Naive thymus-derived CD8-positive, alpha-beta T cell (primary cell): ENCODE data around the gene LINGO1. TPM values are rescaled to one million over a fixed set of nuclear protein-coding genes. Genes with fewer than 3 reads are reported as not detected.

Experiments used
- ATAC-seq, 2 donors: fragments of 150-1000 bp; cut with Tn5 transposase in 1 of 2; sonication (Bioruptor Pico), chemical (Tn5 transposase) in 1 of 2; 1 replicate in 1 of 2; 2 replicates in 1 of 2; pipeline ENCODE4 v1.10.0; 2021; ENCODE audit warnings: mild to moderate bottlenecking in 2 of 2, moderate library complexity in 2 of 2
- POLR2A ChIA-PET: fragments of 350-600 bp; sonication (Branson Sonifier 250); formaldehyde crosslinking; loops from one replicate; lab custom pipeline; 2021; ENCODE audit warnings: antibody characterized with exemption; lab: Charles Lee
- DNase-seq, 10 donors: peaks; one replicate each; pipeline versions ENCODE4 v3.0.0 to v3.0.0-alpha.2; 2020 to 2022
- H3K27ac Mint-ChIP-seq, 10 donors: one replicate each; pipeline ENCODE4 v1.8.0; 2020 to 2022; ENCODE audit warnings: mild to moderate bottlenecking in 10 of 10, mixed read lengths in 10 of 10, moderate library complexity in 4 of 10, inconsistent platforms in 1 of 10
- H3K27me3 Mint-ChIP-seq, 5 donors: one replicate each; pipeline ENCODE4 v1.8.0; 2021 to 2022; ENCODE audit warnings: mixed read lengths in 5 of 5
- H3K36me3 Mint-ChIP-seq, 3 donors: one replicate each; pipeline ENCODE4 v1.8.0; 2020 to 2022; ENCODE audit warnings: mixed read lengths in 3 of 3, mild to moderate bottlenecking in 2 of 3, inconsistent platforms in 1 of 3
- H3K4me1 Mint-ChIP-seq, 4 donors: one replicate each; pipeline ENCODE4 v1.8.0; 2021 to 2022; ENCODE audit warnings: mixed read lengths in 4 of 4
- H3K4me3 Mint-ChIP-seq, 10 donors: one replicate each; pipeline ENCODE4 v1.8.0; 2020 to 2022; ENCODE audit warnings: mild to moderate bottlenecking in 10 of 10, mixed read lengths in 10 of 10, moderate library complexity in 6 of 10, inconsistent platforms in 1 of 10
- H3K9me3 Mint-ChIP-seq, 9 donors: one replicate each; pipeline ENCODE4 v1.8.0; 2020 to 2022; ENCODE audit warnings: mixed read lengths in 9 of 9, mild to moderate bottlenecking in 3 of 9, inconsistent platforms in 1 of 9, moderate library complexity in 1 of 9
- polyA plus RNA-seq, 3 donors: library from polyadenylated mRNA; unstranded; fragments of 300-500 nt; fragmentation: Illumina TruSeq; gene quantifications; one replicate each; pipeline ENCODE4 v1.2.3, GENCODE V29; 2021
- total RNA-seq, 8 experiments: library from RNA in 2 of 8; stranded (reverse) in 2 of 8; gene quantifications; one replicate each; pipeline ENCODE4 v1.2.3 and lab custom pipeline; 2021 to 2026

Gene LINGO1
- total and polyA plus RNA-seq, 5 experiments from 2014 or later, result not detected

- peaks cover 0 to 3% (median 0%) of the 10 kb centered on the region in 5 donors for H3K27me3 Mint-ChIP-seq
- peaks cover 0 to 2% (median 0%) of the 10 kb centered on the region in 4 donors for H3K4me1 Mint-ChIP-seq
- peaks cover 0 to 1% (median 0%) of the 10 kb centered on the region in 9 donors for H3K9me3 Mint-ChIP-seq
- no peak for ATAC-seq
- no peak for DNase-seq
- H3K36me3 Mint-ChIP-seq, result no peaks in the 10 kb centered on the region
- H3K27ac Mint-ChIP-seq, result no peak overlapping the region
- POLR2A ChIA-PET, result no interaction called here
- H3K4me3 Mint-ChIP-seq, result no peak overlapping the region
Measured at GRCh38 chr15:77617476-77618230, 15.1 kb downstream of the LINGO1 start.

- DNase-seq, result no peak
- Mint-ChIP-seq H3K27me3 (peaks cover 0 to 3% (median 0%) of the 10 kb centered on the region in 5 donors), H3K27ac (no peak overlapping the region), H3K4me1 (peaks cover 0 to 2% (median 0%) of the 10 kb centered on the region in 4 donors), H3K36me3 (no peaks in the 10 kb centered on the region), H3K9me3 (peaks cover 0 to 1% (median 0%) of the 10 kb centered on the region in 9 donors), H3K4me3 (no peak overlapping the region)
- POLR2A ChIA-PET, result no interaction called here
- ATAC-seq, result no peak
Measured at GRCh38 chr15:77616072-77616471, 16.6 kb downstream of the LINGO1 start.

GRCh38 chr15:77615472-77615871 is 17.2 kb downstream of the LINGO1 start:
- POLR2A ChIA-PET, result no interaction called here
- DNase-seq (no peak), ATAC-seq (no peak)
- Mint-ChIP-seq H3K36me3 (no peaks in the 10 kb centered on the region), H3K9me3 (peaks cover 0 to 1% (median 0%) of the 10 kb centered on the region in 9 donors), H3K27ac (no peak overlapping the region), H3K4me1 (peaks cover 0 to 2% (median 0%) of the 10 kb centered on the region in 4 donors), H3K4me3 (no peak overlapping the region), H3K27me3 (peaks cover 0 to 3% (median 0%) of the 10 kb centered on the region in 5 donors)

- ATAC-seq (no peak), DNase-seq (no peak)
- H3K27me3 Mint-ChIP-seq, result peaks cover 0 to 5% (median 2%) of the 10 kb centered on the region in 5 donors
- POLR2A ChIA-PET, result no interaction called here
- H3K36me3 Mint-ChIP-seq, result no peaks in the 10 kb centered on the region
- H3K27ac Mint-ChIP-seq, result no peak overlapping the region
- H3K4me3 Mint-ChIP-seq, result no peak overlapping the region
- H3K9me3 Mint-ChIP-seq, result peaks cover 0 to 1% (median 0%) of the 10 kb centered on the region in 9 donors
- H3K4me1 Mint-ChIP-seq, result peaks cover 0 to 2% (median 0%) of the 10 kb centered on the region in 4 donors
Measured at GRCh38 chr15:77614251-77614806, 18.4 kb downstream of the LINGO1 start.

- POLR2A ChIA-PET, result no interaction called here
- ATAC-seq (no peak), DNase-seq (no peak)
- Mint-ChIP-seq H3K4me1 (peaks cover 0 to 2% (median 0%) of the 10 kb centered on the region in 4 donors), H3K9me3 (peaks cover 0 to 1% (median 0%) of the 10 kb centered on the region in 9 donors), H3K27ac (no peak overlapping the region), H3K36me3 (no peaks in the 10 kb centered on the region), H3K4me3 (peak overlapping the region in 1 of 10 donors; percentile 26), H3K27me3 (peaks cover 0 to 5% (median 2%) of the 10 kb centered on the region in 5 donors)
Measured at GRCh38 chr15:77613814-77614213, 18.9 kb downstream of the LINGO1 start.

GRCh38 chr15:77612958-77613601 is 19.6 kb downstream of the LINGO1 start:
- Mint-ChIP-seq H3K27me3 (peaks cover 0 to 5% (median 0%) of the 10 kb centered on the region in 5 donors), H3K27ac (no peak overlapping the region), H3K4me1 (peaks cover 0 to 2% (median 0%) of the 10 kb centered on the region in 4 donors), H3K4me3 (no peak overlapping the region), H3K9me3 (peaks cover 0 to 1% (median 0%) of the 10 kb centered on the region in 9 donors), H3K36me3 (no peaks in the 10 kb centered on the region)
- POLR2A ChIA-PET, result no interaction called here
- ATAC-seq (no peak), DNase-seq (no peak)

GRCh38 chr15:77611767-77612166 is 20.9 kb downstream of the LINGO1 start:
- no peak for ATAC-seq
- no peaks in the 10 kb centered on the region for H3K36me3 Mint-ChIP-seq
- H3K4me1 Mint-ChIP-seq, result peaks cover 0 to 2% (median 0%) of the 10 kb centered on the region in 4 donors
- no peak for DNase-seq
- H3K4me3 Mint-ChIP-seq, result no peak overlapping the region
- H3K9me3 Mint-ChIP-seq, result peaks cover 0 to 1% (median 0%) of the 10 kb centered on the region in 9 donors
- peaks cover 0 to 5% (median 0%) of the 10 kb centered on the region in 5 donors for H3K27me3 Mint-ChIP-seq
- H3K27ac Mint-ChIP-seq, result no peak overlapping the region
- POLR2A ChIA-PET, result no interaction called here

GRCh38 chr15:77610731-77611130 is 22.0 kb downstream of the LINGO1 start:
- H3K4me3 Mint-ChIP-seq, result no peak overlapping the region
- H3K9me3 Mint-ChIP-seq, result peaks cover 0 to 1% (median 0%) of the 10 kb centered on the region in 9 donors
- peaks cover 0 to 2% (median 0%) of the 10 kb centered on the region in 4 donors for H3K4me1 Mint-ChIP-seq
- H3K36me3 Mint-ChIP-seq, result no peaks in the 10 kb centered on the region
- ATAC-seq (no peak), DNase-seq (no peak)
- H3K27ac Mint-ChIP-seq, result no peak overlapping the region
- POLR2A ChIA-PET, result no interaction called here
- peaks cover 0 to 8% (median 0%) of the 10 kb centered on the region in 5 donors for H3K27me3 Mint-ChIP-seq

GRCh38 chr15:77609558-77609957 is 23.2 kb downstream of the LINGO1 start:
- POLR2A ChIA-PET, result no interaction called here
- no peak overlapping the region for H3K4me3 Mint-ChIP-seq

GRCh38 chr15:77608774-77609173 is 23.9 kb downstream of the LINGO1 start:
- POLR2A ChIA-PET, result no interaction called here
- Mint-ChIP-seq H3K4me3 (no peak overlapping the region), H3K27ac (no peak overlapping the region), H3K4me1 (peaks cover 8 to 15% (median 9%) of the 10 kb centered on the region in 4 donors), H3K27me3 (peaks cover 0 to 13% (median 0%) of the 10 kb centered on the region in 5 donors), H3K36me3 (no peaks in the 10 kb centered on the region), H3K9me3 (no peaks in the 10 kb centered on the region)
- ATAC-seq, result no peak
- DNase-seq, result no peak

More at GRCh38 chr15:77609558-77609957, 23.2 kb downstream of the LINGO1 start:
- Mint-ChIP-seq H3K27me3 (peaks cover 0 to 13% (median 0%) of the 10 kb centered on the region in 5 donors), H3K27ac (no peak overlapping the region), H3K4me1 (peaks cover 5 to 7% (median 6%) of the 10 kb centered on the region in 4 donors), H3K9me3 (no peaks in the 10 kb centered on the region), H3K36me3 (no peaks in the 10 kb centered on the region)
- DNase-seq (no peak), ATAC-seq (no peak)

- peaks cover 0 to 13% (median 0%) of the 10 kb centered on the region in 5 donors for H3K27me3 Mint-ChIP-seq
- no peak for ATAC-seq
- POLR2A ChIA-PET, result no interaction called here
- no peaks in the 10 kb centered on the region for H3K36me3 Mint-ChIP-seq
- H3K4me3 Mint-ChIP-seq, result no peak overlapping the region
- H3K9me3 Mint-ChIP-seq, result no peaks in the 10 kb centered on the region
- H3K4me1 Mint-ChIP-seq, result peaks cover 8 to 17% (median 9%) of the 10 kb centered on the region in 4 donors
- no peak for DNase-seq
- no peak overlapping the region for H3K27ac Mint-ChIP-seq
Measured at GRCh38 chr15:77607894-77608261, 24.8 kb downstream of the LINGO1 start.

GRCh38 chr15:77607111-77607893 is 25.4 kb downstream of the LINGO1 start:
- peaks cover 8 to 17% (median 9%) of the 10 kb centered on the region in 4 donors for H3K4me1 Mint-ChIP-seq
- H3K27me3 Mint-ChIP-seq, result peaks cover 0 to 13% (median 0%) of the 10 kb centered on the region in 5 donors
- DNase-seq, result no peak
- POLR2A ChIA-PET, result no interaction called here
- H3K4me3 Mint-ChIP-seq, result no peak overlapping the region
- no peaks in the 10 kb centered on the region for H3K9me3 Mint-ChIP-seq
- ATAC-seq, result no peak
- no peak overlapping the region for H3K27ac Mint-ChIP-seq
- no peaks in the 10 kb centered on the region for H3K36me3 Mint-ChIP-seq
